ENCODE results near the gene ANGPTL4.
A peak's percentile ranks its signal among the peaks of the same experiment; 100 is the strongest.

The ANGPTL4 gene

GRCh38 chr19:8392017-8392591 lies 28.1 kb downstream of the ANGPTL4 start:
- no peak overlapping the region for H3K4me3 ChIP-seq (ENCODE audit: low read length)
- TF ChIP-seq CTCF (IDR thresholded peaks at IDR 0.05; ENCODE audit: insufficient read depth, low read depth, low read length, missing control alignments), result no peak

DNA sequence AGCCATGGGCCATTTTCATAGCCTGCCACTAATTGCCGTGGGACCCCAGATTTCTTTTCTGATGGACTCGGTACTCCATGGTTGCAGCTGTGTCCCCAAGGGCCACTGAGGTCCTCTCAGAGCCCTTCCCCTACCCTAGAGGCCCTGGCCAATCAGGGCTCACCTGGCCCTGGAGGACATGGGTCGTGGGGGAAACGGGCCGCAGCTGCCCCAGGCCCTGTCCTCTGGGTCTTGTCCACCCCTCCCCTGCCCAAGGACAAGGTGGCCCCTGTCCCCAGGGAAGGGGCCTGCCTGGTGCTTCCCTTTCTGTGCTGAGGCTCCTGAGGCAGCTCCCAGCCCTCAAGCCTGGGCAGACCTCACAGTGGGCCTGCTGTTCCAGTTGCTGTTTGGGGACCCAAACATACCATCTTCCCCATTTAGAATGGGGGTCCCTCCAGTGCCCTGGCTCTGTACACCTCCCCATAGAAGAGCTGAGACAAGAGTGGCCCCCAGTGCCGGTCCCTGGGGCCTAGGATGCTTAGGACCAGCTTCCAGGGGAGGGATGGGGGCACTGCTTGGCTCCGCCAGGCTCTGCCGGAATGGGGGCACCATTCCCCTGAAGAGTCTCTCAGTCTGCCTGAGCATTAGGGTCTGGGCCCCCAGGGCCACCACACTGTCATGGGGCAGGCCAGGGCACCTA lies 29.4 kb downstream of the ANGPTL4 start:
- no peak for DNase-seq (ENCODE audit: low read depth)
- no peak for TF ChIP-seq CTCF (IDR thresholded peaks at IDR 0.05; ENCODE audit: insufficient read depth, low read depth, low read length, missing control alignments)
- H3K4me3 ChIP-seq (ENCODE audit: low read length), result no peak overlapping the region

More at GRCh38 chr19:8392017-8392591, 28.1 kb downstream of the ANGPTL4 start:
- DNase-seq (ENCODE audit: low read depth), result no peak

- no peak for DNase-seq (ENCODE audit: low read depth)
- TF ChIP-seq CTCF (IDR thresholded peaks at IDR 0.05; ENCODE audit: insufficient read depth, low read depth, low read length, missing control alignments), result no peak
- H3K4me3 ChIP-seq (ENCODE audit: low read length), result no peak overlapping the region
These were observed 29.9 kb downstream of the ANGPTL4 start for GRCh38 chr19:8393871-8394250.

DNA sequence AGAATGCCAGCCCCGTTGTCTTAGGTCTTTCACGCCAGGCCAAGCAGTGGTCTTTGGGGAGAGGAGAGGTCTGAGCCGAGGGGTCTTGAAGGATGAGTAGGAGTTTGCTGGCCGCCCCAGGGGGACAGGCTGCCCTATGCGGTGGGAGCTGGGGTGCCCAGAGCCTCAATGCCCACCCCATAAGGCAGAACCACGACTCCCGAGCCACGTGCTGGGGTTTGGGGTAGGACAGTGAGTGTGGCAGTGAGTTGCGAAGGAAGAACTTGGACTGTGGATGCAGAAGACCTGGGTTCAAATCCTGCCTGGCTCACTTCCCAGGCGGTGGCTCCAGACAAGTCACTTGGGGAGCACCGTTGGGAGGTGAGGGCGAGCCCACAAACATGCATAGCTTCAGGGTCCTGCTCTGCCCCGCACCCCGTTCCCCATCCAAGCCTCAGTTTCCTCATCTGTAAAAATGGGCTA lies 31.7 kb downstream of the ANGPTL4 start:
- no peak for DNase-seq (ENCODE audit: low read depth)
- TF ChIP-seq CTCF (IDR thresholded peaks at IDR 0.05; ENCODE audit: insufficient read depth, low read depth, low read length, missing control alignments), result no peak
- H3K4me3 ChIP-seq (ENCODE audit: low read length), result no peak overlapping the region

DNA sequence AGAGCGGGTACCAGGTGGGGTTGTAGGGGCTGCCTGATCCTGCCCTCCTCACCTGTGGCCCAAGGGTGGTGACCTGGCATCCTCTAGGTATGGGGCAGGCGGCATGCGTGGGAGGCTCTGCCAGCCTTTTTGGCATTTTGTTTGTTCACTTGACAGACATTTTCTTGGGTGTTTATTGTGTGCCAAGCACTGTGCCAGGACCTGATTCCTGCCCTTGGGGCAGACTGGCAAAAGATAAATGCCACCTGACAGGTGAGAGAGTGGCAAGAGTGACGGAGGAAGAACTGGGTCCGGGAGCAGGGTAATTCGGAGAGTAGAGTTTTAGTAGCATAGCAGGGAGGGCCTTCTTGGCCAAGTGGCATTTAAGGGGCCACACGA lies 32.2 kb downstream of the ANGPTL4 start:
- no peak for TF ChIP-seq CTCF (IDR thresholded peaks at IDR 0.05; ENCODE audit: insufficient read depth, low read depth, low read length, missing control alignments)
- no peak overlapping the region for H3K4me3 ChIP-seq (ENCODE audit: low read length)
- DNase-seq (ENCODE audit: low read depth), result no peak

DNA sequence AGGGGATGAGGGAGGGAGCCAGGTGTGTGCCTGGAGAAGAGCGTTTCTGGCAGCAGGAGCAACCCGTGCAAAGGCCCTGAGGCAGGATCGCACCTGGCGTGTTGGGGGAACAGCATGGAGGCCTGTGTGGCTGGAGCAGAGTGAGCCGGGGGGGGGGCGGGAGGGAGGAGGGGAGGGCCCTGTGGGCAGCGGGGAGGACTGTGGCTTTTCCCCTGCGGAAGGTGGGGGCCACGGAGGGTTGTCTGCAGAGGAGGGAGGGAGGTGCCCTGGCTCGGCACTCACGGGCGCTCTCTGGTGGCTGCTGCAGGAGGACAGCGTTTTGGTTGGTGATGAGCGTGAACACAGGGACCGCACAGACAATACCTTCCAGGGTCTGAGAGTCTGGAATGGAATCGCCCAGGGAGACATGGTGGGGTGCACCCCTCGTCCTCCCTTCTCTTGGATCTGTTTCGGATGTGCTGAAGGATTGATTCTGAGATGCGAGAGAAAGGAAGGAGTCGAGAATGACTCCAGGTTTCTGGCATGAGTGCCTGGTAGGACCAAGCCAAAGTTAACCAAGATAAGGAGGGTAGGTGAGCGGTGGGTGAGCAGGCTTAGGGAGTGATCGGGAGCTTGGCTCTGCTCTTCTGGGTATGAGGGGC lies 32.7 kb downstream of the ANGPTL4 start:
- DNase-seq (ENCODE audit: low read depth), result peak; percentile 73
- H3K4me3 ChIP-seq (ENCODE audit: low read length), result no peak overlapping the region
- TF ChIP-seq CTCF (IDR thresholded peaks at IDR 0.05; ENCODE audit: insufficient read depth, low read depth, low read length, missing control alignments), result peak; percentile 78
